K562 treated with DMSO at 1 percent for 12 hours (cell line): Measurements from ENCODE around the gene AMIGO2. TPM values are rescaled to one million over a fixed set of nuclear protein-coding genes. Genes with fewer than 3 reads are reported as not detected.

ENCODE experiments used
- total RNA-seq: library from RNA; unstranded; fragments of 300-600 nt; gene quantifications from 2 replicates; pipeline ENCODE4 v1.2.3, GENCODE V29; 2022; ENCODE audit not compliant: insufficient read depth

Gene AMIGO2
- 9.3 and 26.4 TPM in 2 replicates for total RNA-seq

GRCh38 chr12:47079468-47079980, at the start of gene AMIGO2, which contains the start of gene PCED1B:
TSS of gene AMIGO2 (minus strand) at chr12:47079959. CDS start at chr12:47079002, 957 bp downstream.
TSS of gene PCED1B (plus strand) at chr12:47079621. CDS start at chr12:47235064, 155,443 bp downstream.

Other genes with a start within 250 kb of the AMIGO2 start
- 19.1 and 26.2 TPM in 2 replicates for gene PCED1B, start 338 bp downstream of the AMIGO2 start, total RNA-seq